GM12878 (cell line): ENCODE measurements around the gene UQCRFS1. TPM values are rescaled to one million over a fixed set of nuclear protein-coding genes. Genes with fewer than 3 reads are reported as not detected.

ENCODE experiments used
- ATAC-seq: fragments of 200-7000 bp; cut with Tn5 transposase; 3 replicates; pipeline ENCODE4 v1.9.1; 2020; ENCODE audit warnings: mild to moderate bottlenecking, moderate library complexity
- BruUV-seq: library from RNA; stranded (reverse); fragments of 400-500 nt; replicated peaks from 2 replicates; lab custom pipeline; 2021; lab: Mats Ljungman, UMichigan
- CTCF ChIA-PET: fragments of 300-600 bp; sonication (Branson Sonifier 250); formaldehyde crosslinking; extraction: SDS; loops from one replicate; lab custom pipeline; 2021; ENCODE audit warnings: inconsistent platforms; lab: Yijun Ruan, JAX
- POLR2A ChIA-PET: fragments of 350-600 bp; formaldehyde crosslinking; extraction: SDS; loops from one replicate; lab custom pipeline; 2021; ENCODE audit warnings: inconsistent platforms; lab: Charles Lee
- RAD21 ChIA-PET: fragments of 300-600 bp; sonication (Branson Sonifier 250); formaldehyde crosslinking; loops from one replicate; lab custom pipeline; 2023; ENCODE audit warnings: antibody characterized with exemption; ENCODE audit not compliant: unreplicated experiment; lab: Charles Lee
- SMC1A ChIA-PET: fragments of 300-600 bp; sonication (Branson Sonifier 250); formaldehyde crosslinking; loops from one replicate; lab custom pipeline; 2023; ENCODE audit not compliant: unreplicated experiment, uncharacterized antibody; lab: Charles Lee
- DNase-seq: peaks from one replicate; pipeline ENCODE4 v3.0.0-alpha.2; 2011; ENCODE audit warnings: low read depth, low spot score
- FAIRE-seq: peaks from 3 replicates; lab custom pipeline; 2011; peaks lifted over from hg19 to GRCh38; lab: Jason Lieb, UNC
- H2AFZ ChIP-seq: 2 replicates; pipeline ENCODE4 v1.6.0; 2011; ENCODE audit warnings: low read depth, low read length, control low read depth; ENCODE audit not compliant: control insufficient read depth
- H3K27ac ChIP-seq: 2 replicates; pipeline ENCODE4 v1.5.1; 2011; ENCODE audit warnings: control low read depth; ENCODE audit not compliant: control insufficient read depth, insufficient read depth
- H3K27me3 ChIP-seq, 2 experiments: replicated peaks in 1 of 2; 2 replicates each; pipeline versions ENCODE4 v1.6.0 to v1.6.1; 2011; ENCODE audit warnings: low read length in 1 of 2; ENCODE audit not compliant: control insufficient read depth in 2 of 2, insufficient read depth in 2 of 2
- H3K36me3 ChIP-seq, 2 experiments: 2 replicates each; pipeline ENCODE4 v1.5.1; 2011; ENCODE audit warnings: low read length in 1 of 2; ENCODE audit not compliant: control insufficient read depth in 2 of 2, insufficient read depth in 2 of 2
- H3K4me1 ChIP-seq: 2 replicates; pipeline ENCODE4 v1.6.1; 2011; ENCODE audit warnings: mild to moderate bottlenecking, low read length, moderate library complexity, mixed read lengths; ENCODE audit not compliant: control insufficient read depth, insufficient read depth
- H3K4me2 ChIP-seq: 2 replicates; pipeline ENCODE4 v1.6.0; 2011; ENCODE audit warnings: control low read depth; ENCODE audit not compliant: control insufficient read depth, insufficient read depth
- H3K4me3 ChIP-seq: fragments of 200-600 bp; sonication (generic); 2 replicates; pipeline ENCODE4 v1.5.1; 2016
- H3K79me2 ChIP-seq: 2 replicates; pipeline ENCODE4 v1.6.0; 2011; ENCODE audit warnings: low read length; ENCODE audit not compliant: control insufficient read depth, insufficient read depth
- H3K9ac ChIP-seq: 2 replicates; pipeline ENCODE4 v1.8.0; 2011; ENCODE audit warnings: low read length, control low read depth, mixed read lengths; ENCODE audit not compliant: control insufficient read depth, insufficient read depth
- H3K9me3 ChIP-seq: replicated peaks from 3 replicates; pipeline ENCODE4 v1.5.1; 2011; ENCODE audit warnings: mild to moderate bottlenecking, low read length; ENCODE audit not compliant: control insufficient read depth, insufficient read depth
- H4K20me1 ChIP-seq: 2 replicates; pipeline ENCODE4 v1.6.0; 2011; ENCODE audit not compliant: control insufficient read depth, insufficient read depth
- CREM ChIP-seq: IDR thresholded peaks from 2 replicates; pipeline ENCODE4 v1.6.1; 2014; ENCODE audit warnings: antibody characterized with exemption, low read depth
- HDAC2 ChIP-seq: fragments of 200-600 bp; sonication (generic); IDR thresholded peaks from 2 replicates; pipeline ENCODE4 v1.6.1; 2017
- KLF5 ChIP-seq: fragments of 450-650 bp; IDR thresholded peaks from 2 replicates; pipeline ENCODE4 v1.6.1; 2014; ENCODE audit warnings: mild to moderate bottlenecking; ENCODE audit not compliant: partially characterized antibody
- NFYB ChIP-seq: IDR thresholded peaks from 2 replicates; pipeline ENCODE4 v1.6.1; 2011; ENCODE audit warnings: low read depth, mild to moderate bottlenecking, low read length, improper control_type of control experiment, moderate library complexity; ENCODE audit not compliant: insufficient read depth
- NR2C2 ChIP-seq: IDR thresholded peaks from 2 replicates; pipeline ENCODE4 v1.6.1; 2011; ENCODE audit warnings: borderline replicate concordance, low read depth; ENCODE audit not compliant: control insufficient read depth, insufficient read length
- PML ChIP-seq: IDR thresholded peaks from 2 replicates; pipeline ENCODE4 v1.6.1; 2012; ENCODE audit warnings: low read length, inconsistent platforms
- RAD21 ChIP-seq: IDR thresholded peaks from 2 replicates; pipeline ENCODE4 v1.6.1; 2011; ENCODE audit warnings: mild to moderate bottlenecking, low read depth, low read length, moderate library complexity; ENCODE audit not compliant: insufficient read depth
- SP1 ChIP-seq: IDR thresholded peaks from one replicate; pipeline ENCODE4 v1.6.1; 2011; ENCODE audit warnings: low read depth, low read length
- SREBF2 ChIP-seq: IDR thresholded peaks from 2 replicates; pipeline ENCODE4 v1.6.1; 2012; ENCODE audit warnings: mild to moderate bottlenecking, low read length
- YY1 ChIP-seq: IDR thresholded peaks from 2 replicates; pipeline ENCODE4 v1.6.1; 2011; ENCODE audit warnings: low read depth, mild to moderate bottlenecking, low read length
- ZNF622 ChIP-seq: fragments of 450-650 bp; IDR thresholded peaks from 2 replicates; pipeline ENCODE4 v1.6.1; 2017; ENCODE audit warnings: mild to moderate bottlenecking, inconsistent platforms
- WGBS: methylation state at CpG from one replicate; pipeline ENCODE4 v1.1.6; 2016; ENCODE audit warnings: low lambda C conversion rate; ENCODE audit not compliant: insufficient replicate concordance, insufficient coverage; ENCODE audit errors: missing lambda C conversion rate; 5-methylcytosine and 5-hydroxymethylcytosine counted together
- in situ Hi-C: fragments of 300-500 bp; cut with MboI; formaldehyde crosslinking; loops from 9 replicates; pipeline ENCODE4 v1.14.3; 2018; ENCODE audit warnings: mixed read lengths
- intact Hi-C: fragments of 100-400 bp; cut with micrococcal nuclease; formaldehyde crosslinking; loops from one replicate; pipeline ENCODE4 v1.14.2; 2022; ENCODE audit not compliant: unreplicated experiment
- polyA plus RNA-seq, 11 experiments: library from polyadenylated mRNA; depleted of rRNA in 4 of 11; unstranded in 6 of 11; stranded (reverse) in 5 of 11; fragments of >200 nt; fragmentation: Nextera tagmentation in 4 of 11; fragmentation: Illumina TruSeq in 1 of 11; extraction: Ambion mirVana in 4 of 11; extraction: Trizol in 1 of 11; gene quantifications; 1 replicate in 1 of 11; 2 replicates in 10 of 11; pipeline versions ENCODE4 v1.2.1 to v1.2.3, GENCODE V29; 2011 to 2016; ENCODE audit warnings: inconsistent platforms in 2 of 11, missing spikeins in 2 of 11, low read depth in 1 of 11
- total RNA-seq, 4 experiments: library from RNA; depleted of rRNA in 3 of 4; stranded (reverse); fragments of >200 nt in 3 of 4; fragmentation: Illumina TruSeq in 1 of 4; extraction: Trizol in 1 of 4; gene quantifications; 2 replicates each; pipeline versions ENCODE4 v1.2.1 to v1.2.3, GENCODE V29; 2013 to 2021
- TF ChIP-seq, protein P1 (sequence below): IDR thresholded peaks from 2 replicates; pipeline ENCODE4 v1.6.1; 2011; ENCODE audit warnings: borderline replicate concordance, low read depth, mild to moderate bottlenecking, moderate library complexity, low read length; ENCODE audit not compliant: insufficient read depth, poor library complexity, severe bottlenecking
- TF ChIP-seq, protein P2 (sequence below): IDR thresholded peaks from 2 replicates; pipeline ENCODE4 v1.6.1; 2011; ENCODE audit warnings: borderline replicate concordance, low read depth, mild to moderate bottlenecking, moderate library complexity, mixed read lengths, low read length; ENCODE audit not compliant: insufficient read depth; ENCODE audit errors: extremely low read length
- TF ChIP-seq, protein P3 (sequence below), 3 experiments: IDR thresholded peaks in 2 of 3; conservative IDR thresholded peaks in 1 of 3; 2 replicates each; pipeline ENCODE4 v1.5.1; 2011; ENCODE audit warnings: low read depth in 3 of 3, low read length in 3 of 3, mild to moderate bottlenecking in 3 of 3, control low read depth in 2 of 3, moderate library complexity in 2 of 3, inconsistent platforms in 1 of 3, mixed read lengths in 1 of 3; ENCODE audit not compliant: control insufficient read depth in 2 of 3, insufficient read depth in 1 of 3; ENCODE audit errors: extremely low read depth in 1 of 3

The UQCRFS1 gene
- total and polyA plus RNA-seq, 10 of the 15 experiments (the other 5 are each of a cell fraction or from before 2014, with no cell fraction given) = 9.3 to 125 (median 67.9) TPM

DNA sequence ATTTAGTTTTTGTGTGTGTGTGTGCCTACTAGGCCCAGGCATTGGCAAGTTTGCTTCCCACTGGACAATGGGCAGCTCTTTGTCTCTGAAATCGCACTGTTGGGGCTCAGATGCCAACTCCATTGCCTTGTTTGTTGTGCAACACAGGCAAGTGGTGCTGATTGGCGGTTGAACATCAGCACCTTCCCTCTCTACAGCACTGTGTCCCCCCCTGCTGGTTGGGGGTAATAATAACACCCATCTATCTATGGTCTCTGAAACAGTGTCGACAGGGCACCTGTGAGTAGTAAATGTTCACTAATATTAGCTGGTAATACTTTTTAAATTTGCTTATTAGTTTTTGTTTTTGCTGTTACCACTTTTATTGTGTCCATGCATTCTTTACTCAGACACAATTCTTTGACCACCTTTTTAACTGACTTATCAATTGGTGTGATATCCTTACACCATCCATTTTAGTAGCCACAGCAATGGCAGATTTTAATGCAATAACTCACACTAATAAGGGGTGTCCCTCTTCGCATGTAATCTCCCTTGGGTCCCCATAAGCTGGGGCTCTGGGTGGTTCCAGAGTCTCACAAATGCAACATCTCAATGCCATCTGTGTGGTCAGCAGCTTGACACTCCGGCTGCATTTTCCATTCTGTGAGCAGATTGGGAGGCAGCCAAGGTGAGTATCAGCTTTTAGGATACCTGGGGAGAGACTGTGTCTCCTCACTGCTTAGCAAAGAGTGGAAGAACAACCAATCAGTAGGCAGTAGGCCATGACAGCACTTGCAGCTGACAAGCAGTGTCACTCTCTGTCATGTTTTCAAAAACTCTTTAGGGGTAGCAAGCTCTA is 47.7 kb upstream of the UQCRFS1 start:
- intact Hi-C loops = loop anchor here (5.0 kb wide), 1 partner anchor 523 kb away; no protein-coding TSS in a partner anchor
- TF ChIP-seq YY1 (no peak), HDAC2 (no peak), ZNF622 (no peak), SP1 (no peak), CREM (no peak), NFYB (peak; percentile 48; the same call in 1 of the 2 replicates), NR2C2 (no peak), PML (no peak), RAD21 (peak; percentile 63), KLF5 (no peak), SREBF2 (no peak)
- TF ChIP-seq, protein P1, sequence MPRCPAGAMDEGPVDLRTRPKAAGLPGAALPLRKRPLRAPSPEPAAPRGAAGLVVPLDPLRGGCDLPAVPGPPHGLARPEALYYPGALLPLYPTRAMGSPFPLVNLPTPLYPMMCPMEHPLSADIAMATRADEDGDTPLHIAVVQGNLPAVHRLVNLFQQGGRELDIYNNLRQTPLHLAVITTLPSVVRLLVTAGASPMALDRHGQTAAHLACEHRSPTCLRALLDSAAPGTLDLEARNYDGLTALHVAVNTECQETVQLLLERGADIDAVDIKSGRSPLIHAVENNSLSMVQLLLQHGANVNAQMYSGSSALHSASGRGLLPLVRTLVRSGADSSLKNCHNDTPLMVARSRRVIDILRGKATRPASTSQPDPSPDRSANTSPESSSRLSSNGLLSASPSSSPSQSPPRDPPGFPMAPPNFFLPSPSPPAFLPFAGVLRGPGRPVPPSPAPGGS = no peak
- TF ChIP-seq, protein P2, sequence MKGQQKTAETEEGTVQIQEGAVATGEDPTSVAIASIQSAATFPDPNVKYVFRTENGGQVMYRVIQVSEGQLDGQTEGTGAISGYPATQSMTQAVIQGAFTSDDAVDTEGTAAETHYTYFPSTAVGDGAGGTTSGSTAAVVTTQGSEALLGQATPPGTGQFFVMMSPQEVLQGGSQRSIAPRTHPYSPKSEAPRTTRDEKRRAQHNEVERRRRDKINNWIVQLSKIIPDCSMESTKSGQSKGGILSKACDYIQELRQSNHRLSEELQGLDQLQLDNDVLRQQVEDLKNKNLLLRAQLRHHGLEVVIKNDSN = no peak
- TF ChIP-seq, protein P3, sequence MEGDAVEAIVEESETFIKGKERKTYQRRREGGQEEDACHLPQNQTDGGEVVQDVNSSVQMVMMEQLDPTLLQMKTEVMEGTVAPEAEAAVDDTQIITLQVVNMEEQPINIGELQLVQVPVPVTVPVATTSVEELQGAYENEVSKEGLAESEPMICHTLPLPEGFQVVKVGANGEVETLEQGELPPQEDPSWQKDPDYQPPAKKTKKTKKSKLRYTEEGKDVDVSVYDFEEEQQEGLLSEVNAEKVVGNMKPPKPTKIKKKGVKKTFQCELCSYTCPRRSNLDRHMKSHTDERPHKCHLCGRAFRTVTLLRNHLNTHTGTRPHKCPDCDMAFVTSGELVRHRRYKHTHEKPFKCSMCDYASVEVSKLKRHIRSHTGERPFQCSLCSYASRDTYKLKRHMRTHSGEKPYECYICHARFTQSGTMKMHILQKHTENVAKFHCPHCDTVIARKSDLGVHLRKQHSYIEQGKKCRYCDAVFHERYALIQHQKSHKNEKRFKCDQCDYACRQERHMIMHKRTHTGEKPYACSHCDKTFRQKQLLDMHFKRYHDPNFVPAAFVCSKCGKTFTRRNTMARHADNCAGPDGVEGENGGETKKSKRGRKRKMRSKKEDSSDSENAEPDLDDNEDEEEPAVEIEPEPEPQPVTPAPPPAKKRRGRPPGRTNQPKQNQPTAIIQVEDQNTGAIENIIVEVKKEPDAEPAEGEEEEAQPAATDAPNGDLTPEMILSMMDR (IDR thresholded peaks at IDR 0.05 in 2 of 3, conservative IDR thresholded peaks at IDR 0.05 in 1 of 3; ENCODE audit: control insufficient read depth in 2 of 3, extremely low read depth in 1 of 3, insufficient read depth in 1 of 3, low read depth in 3 of 3, low read length in 3 of 3) = peak; percentile 43 to 61 (median 49); a peak in 5 of 6 replicates
- DNase-seq (peak; percentile 3), ATAC-seq (peak; percentile 54), FAIRE-seq (peak; percentile 52)
- CTCF ChIA-PET = interaction anchor here (0.7 to 1.2 kb wide), 7 partner anchors 8 to 524 kb away, joined by 3 to 4 read pairs (median 3); no protein-coding TSS in a partner anchor
- H3K9me3 ChIP-seq = no peaks in the 10 kb centered on the region
- RAD21 ChIA-PET = interaction anchor here (0.7 kb wide), 2 partner anchors 187 to 246 kb away, joined by 3 read pairs; no protein-coding TSS in a partner anchor
- no peaks in the 10 kb centered on the region for H4K20me1 ChIP-seq
- no TSS peak for BruUV-seq
- no peak overlapping the region for H3K9ac ChIP-seq
- no peaks in the 10 kb centered on the region for H3K27me3 ChIP-seq
- no peaks in the 10 kb centered on the region for H3K36me3 ChIP-seq
- no peak overlapping the region for H3K27ac ChIP-seq
- in situ Hi-C loops = no loop called here
- no peaks in the 10 kb centered on the region for H3K79me2 ChIP-seq
- no peak overlapping the region for H3K4me2 ChIP-seq
- POLR2A ChIA-PET = no interaction called here
- H3K4me3 ChIP-seq = no peak overlapping the region
- no peaks in the 10 kb centered on the region for H3K4me1 ChIP-seq
- 7% methylated on average over 5 of the region's 5 CpGs for WGBS
- no peak overlapping the region for H2AFZ ChIP-seq
- SMC1A ChIA-PET = interaction anchor here (0.7 to 3.3 kb wide), 2 partner anchors 517 to 524 kb away, joined by 3 to 17 read pairs; no protein-coding TSS in a partner anchor
